Ovary (tissue), 9 donors: ENCODE data around the gene DYNC2LI1. TPM values are rescaled to one million over a fixed set of nuclear protein-coding genes. Genes with fewer than 3 reads are reported as not detected.

Experiments used
- DNase-seq, 5 donors: peaks; one replicate each; pipeline ENCODE4 v3.0.0-alpha.2; 2019 to 2020
- H3K27ac ChIP-seq, 2 donors: fragments of 200-600 bp; one replicate each; pipeline versions ENCODE4 v1.5.1 to v1.8.0; 2019 to 2022
- H3K27me3 ChIP-seq: fragments of 200-600 bp; one replicate; pipeline ENCODE4 v1.8.0; 2022
- H3K36me3 ChIP-seq: fragments of 200-600 bp; sonication (generic); one replicate; pipeline ENCODE4 v1.5.1; 2019
- H3K4me1 ChIP-seq: one replicate; pipeline ENCODE4 v1.8.1; 2013; ENCODE audit warnings: mild to moderate bottlenecking, moderate library complexity; ENCODE audit not compliant: insufficient read depth
- H3K4me3 ChIP-seq: fragments of 200-600 bp; sonication (generic); one replicate; pipeline ENCODE4 v1.5.1; 2017
- H3K9me3 ChIP-seq, 2 donors: fragments of 200-600 bp in 1 of 2; sonication (generic) in 1 of 2; one replicate each; pipeline versions ENCODE4 v1.5.1 to v1.8.1; 2013 to 2019; ENCODE audit warnings: mild to moderate bottlenecking in 1 of 2, moderate library complexity in 1 of 2
- EP300 ChIP-seq: sonication (generic); formaldehyde crosslinking; IDR thresholded peaks from one replicate; pipeline ENCODE4 v1.6.1; 2017; ENCODE audit warnings: antibody characterized with exemption
- POLR2A ChIP-seq: fragments of 450-650 bp; IDR thresholded peaks from one replicate; pipeline ENCODE4 v1.6.1; 2017; ENCODE audit warnings: antibody characterized with exemption, mild to moderate bottlenecking, moderate library complexity
- WGBS, 3 donors: extraction: QIAGEN DNeasy Blood & Tissue Kit in 1 of 3; methylation state at CpG; one replicate each; pipeline versions ENCODE4 v1.1.5 to v1.1.7; 2013 to 2017; 5-methylcytosine and 5-hydroxymethylcytosine counted together
- intact Hi-C, 4 donors: fragments of 100-400 bp; cut with DNase I; formaldehyde crosslinking; loops; one replicate each; pipeline versions ENCODE4 v1.11.0 to v1.15.1; 2022 to 2023
- polyA plus RNA-seq, 2 donors: library from polyadenylated mRNA; stranded (reverse); fragments of 200-250 nt in 1 of 2; fragments of 350-450 nt in 1 of 2; fragmentation: Illumina TruSeq in 1 of 2; extraction: RNeasy Lipid Tissue Mini Kit (QIAGEN cat#74804) in 1 of 2; gene quantifications; one replicate each; pipeline ENCODE4 v1.2.3, GENCODE V29; 2013 to 2014
- total RNA-seq, 7 donors: library from RNA; depleted of rRNA in 2 of 7; stranded (reverse); fragments of >200 nt in 2 of 7; fragmentation: NEBNext Ultra II Directional in 3 of 7; extraction: Animal tissue kit (Norgen Biotek cat#: 25700) in 3 of 7; gene quantifications; one replicate each; pipeline versions ENCODE4 v1.1.0 to v1.2.4, GENCODE V29; 2016 to 2023
- TF ChIP-seq, protein P1 (sequence below), 3 donors: fragments of 450-650 bp in 2 of 3; fragments of 200-600 bp in 1 of 3; IDR thresholded peaks; one replicate each; pipeline versions ENCODE4 v1.5.1 to v1.8.0; 2016 to 2022; ENCODE audit warnings: antibody characterized with exemption in 3 of 3, mild to moderate bottlenecking in 1 of 3
- donor health status: DM: no; HTN: no; CAD: no; lungs with moderate emphysema.
- donor health status: DM: no; HTN: no; CAD: no.
- donor health status: Bipolar disorder and iron deficiency.
- donor health status: DM: yes; HTN: yes; CAD: no.
- donor health status: DM: no; HTN: no; CAD: no.
- donor health status: DM: yes; HTN: yes; CAD: no.

The DYNC2LI1 gene
- total and polyA plus RNA-seq, 9 donors, result 18.1 to 54.3 (median 31.6) TPM

- no peak within 1 kb of the TSS for H3K4me3 ChIP-seq
- no peak for DNase-seq
- no peaks in the 10 kb centered on the region for H3K27me3 ChIP-seq
- no peaks in the 10 kb centered on the region for H3K4me1 ChIP-seq
- no peaks in the 10 kb centered on the region for H3K36me3 ChIP-seq
- H3K27ac ChIP-seq, result no peak within 1 kb of the TSS
- no peaks in the 10 kb centered on the region for H3K9me3 ChIP-seq
- intact Hi-C loops, result no loop called here
- TF ChIP-seq, protein P1, sequence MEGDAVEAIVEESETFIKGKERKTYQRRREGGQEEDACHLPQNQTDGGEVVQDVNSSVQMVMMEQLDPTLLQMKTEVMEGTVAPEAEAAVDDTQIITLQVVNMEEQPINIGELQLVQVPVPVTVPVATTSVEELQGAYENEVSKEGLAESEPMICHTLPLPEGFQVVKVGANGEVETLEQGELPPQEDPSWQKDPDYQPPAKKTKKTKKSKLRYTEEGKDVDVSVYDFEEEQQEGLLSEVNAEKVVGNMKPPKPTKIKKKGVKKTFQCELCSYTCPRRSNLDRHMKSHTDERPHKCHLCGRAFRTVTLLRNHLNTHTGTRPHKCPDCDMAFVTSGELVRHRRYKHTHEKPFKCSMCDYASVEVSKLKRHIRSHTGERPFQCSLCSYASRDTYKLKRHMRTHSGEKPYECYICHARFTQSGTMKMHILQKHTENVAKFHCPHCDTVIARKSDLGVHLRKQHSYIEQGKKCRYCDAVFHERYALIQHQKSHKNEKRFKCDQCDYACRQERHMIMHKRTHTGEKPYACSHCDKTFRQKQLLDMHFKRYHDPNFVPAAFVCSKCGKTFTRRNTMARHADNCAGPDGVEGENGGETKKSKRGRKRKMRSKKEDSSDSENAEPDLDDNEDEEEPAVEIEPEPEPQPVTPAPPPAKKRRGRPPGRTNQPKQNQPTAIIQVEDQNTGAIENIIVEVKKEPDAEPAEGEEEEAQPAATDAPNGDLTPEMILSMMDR (IDR thresholded peaks at IDR 0.05), result no peak
- TF ChIP-seq EP300 (no peak), POLR2A (no peak)
- WGBS, 3 donors, result 80 to 88% (median 83%) methylated on average over 20 of the region's 20 CpGs
Observed at GRCh38 chr2:43838560-43839267, 64.9 kb downstream of the DYNC2LI1 start, which contains the start of the genes ABCG5 and ABCG8. Gene ABCG5, minus strand, starts transcription at chr2:43838839. Its CDS starts 160 bp downstream, at chr2:43838679. Gene ABCG8, plus strand, starts transcription at chr2:43838971. Its CDS starts 83 bp downstream, at chr2:43839054.

DNA sequence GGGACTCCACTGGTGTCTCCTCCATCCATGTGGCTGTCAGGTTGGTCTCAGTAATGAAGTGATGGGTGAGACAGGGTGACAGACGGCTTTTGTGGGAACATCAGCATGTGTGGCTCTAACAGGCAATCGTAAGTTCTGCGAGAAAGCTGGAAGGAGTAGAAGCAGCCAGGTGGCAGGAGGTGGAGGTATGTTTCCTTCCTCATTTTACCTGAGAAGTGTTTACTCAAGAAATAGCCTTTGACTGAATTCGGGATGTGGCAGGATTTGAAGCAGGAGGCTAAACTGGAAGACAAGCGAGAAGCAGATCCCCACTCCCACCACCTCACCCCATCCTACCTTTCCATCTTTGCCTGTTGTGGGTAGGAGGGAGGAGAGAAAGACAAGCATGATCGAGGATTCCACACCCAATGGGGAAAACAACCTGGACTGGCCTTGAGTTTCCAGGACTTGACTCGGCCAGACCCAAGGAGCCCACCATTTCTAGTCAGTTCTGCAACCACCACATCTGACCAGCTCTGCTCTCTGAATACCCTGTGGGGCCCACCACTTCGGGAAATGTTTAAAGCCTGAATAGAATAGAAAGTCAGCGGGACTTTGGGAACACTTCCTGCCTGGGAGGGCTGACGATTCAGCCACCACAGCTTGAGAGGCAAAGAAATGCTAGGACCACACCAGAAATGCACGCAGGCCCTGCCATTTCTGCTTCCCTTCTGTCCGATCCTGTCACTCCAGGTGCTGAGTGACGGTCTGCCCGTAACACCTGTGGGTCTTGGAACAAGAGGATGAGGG is 66.1 kb downstream of the DYNC2LI1 start:
- Histone ChIP-seq H3K27ac (no peak overlapping the region), H3K4me3 (no peak overlapping the region), H3K27me3 (no peaks in the 10 kb centered on the region), H3K4me1 (no peaks in the 10 kb centered on the region), H3K36me3 (no peaks in the 10 kb centered on the region), H3K9me3 (no peaks in the 10 kb centered on the region)
- intact Hi-C loops, result no loop called here
- WGBS, 3 donors, result 88 to 89% (median 88%) methylated on average over 14 of the region's 14 CpGs
- no peak for DNase-seq
- TF ChIP-seq POLR2A, result no peak
- TF ChIP-seq, protein P1 (IDR thresholded peaks at IDR 0.05), result no peak
- no peak for TF ChIP-seq EP300

GRCh38 chr2:43840965-43841364 is 67.1 kb downstream of the DYNC2LI1 start:
- Histone ChIP-seq H3K36me3 (no peaks in the 10 kb centered on the region), H3K4me3 (no peak overlapping the region), H3K27ac (no peak overlapping the region), H3K4me1 (no peaks in the 10 kb centered on the region), H3K27me3 (no peaks in the 10 kb centered on the region), H3K9me3 (no peaks in the 10 kb centered on the region)
- intact Hi-C loops, result no loop called here
- no peak for TF ChIP-seq POLR2A
- WGBS, 3 donors, result 38 to 66% (median 61%) methylated on average over 5 of the region's 5 CpGs
- no peak for DNase-seq

GRCh38 chr2:43841949-43842865 is 68.4 kb downstream of the DYNC2LI1 start:
- H3K27me3 ChIP-seq, result no peaks in the 10 kb centered on the region
- no peaks in the 10 kb centered on the region for H3K36me3 ChIP-seq
- 90 to 91% (median 91%) methylated on average over 14 of the region's 14 CpGs for WGBS, 3 donors
- intact Hi-C loops, result no loop called here
- H3K4me1 ChIP-seq, result no peaks in the 10 kb centered on the region
- TF ChIP-seq, protein P1 (IDR thresholded peaks at IDR 0.05), result no peak
- TF ChIP-seq EP300, result no peak
- no peak overlapping the region for H3K4me3 ChIP-seq
- no peak overlapping the region for H3K27ac ChIP-seq
- DNase-seq, result no peak
- no peaks in the 10 kb centered on the region for H3K9me3 ChIP-seq
